NCI-H510A treated with DMSO at 0.1 percent for 48 hours (cell line): ENCODE data around the gene RSBN1.
"Not testable (repeated sequence)": the region's sequence is repeated elsewhere in the genome, so short reads cannot be mapped to it uniquely, and the experiment has no call there.

Experiments used
- DNase-seq: peaks from one replicate; lab custom pipeline; 2025; lab: John Stamatoyannopoulos, UW

The RSBN1 gene

DNA sequence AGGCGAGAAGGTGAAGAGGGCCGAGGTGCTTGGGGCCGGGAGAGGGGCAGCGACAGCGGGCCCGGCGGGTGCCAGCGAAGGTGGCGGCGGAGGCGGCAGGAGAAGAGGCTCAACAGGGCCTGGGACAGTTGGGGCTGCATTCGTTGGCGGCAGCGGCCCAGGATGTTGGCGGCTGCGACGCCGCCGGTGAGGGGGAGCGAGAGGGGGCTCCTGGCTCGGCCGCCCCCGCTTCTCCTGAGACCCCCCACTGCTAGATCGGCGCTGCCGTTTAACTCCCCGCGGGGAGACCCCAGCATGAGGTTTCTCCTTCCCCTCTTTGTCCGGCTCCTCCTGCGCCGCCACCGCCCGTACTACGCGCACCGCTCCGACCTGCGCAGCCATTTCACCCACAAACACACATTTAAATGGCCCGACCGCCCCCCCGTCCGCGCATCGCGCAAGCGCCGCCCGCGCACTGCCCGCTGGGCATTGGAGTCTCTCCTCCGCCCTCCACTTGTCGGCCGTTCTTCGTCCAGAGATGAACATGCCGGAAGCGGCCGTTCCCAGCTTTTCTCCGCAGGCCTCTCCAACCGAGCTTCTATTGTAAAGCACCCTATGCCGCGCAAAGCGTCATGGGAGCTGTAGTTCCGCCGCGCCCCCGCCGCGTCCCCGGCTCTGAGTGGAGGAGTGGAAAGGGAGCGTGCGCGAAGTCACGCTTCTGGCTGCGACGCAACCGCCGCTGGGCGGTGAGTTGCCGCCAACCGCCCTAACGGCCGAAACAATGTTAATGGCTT lies at the start of gene RSBN1:
RSBN1 (minus strand) TSS at position 589 of the 773 bp plus-strand sequence; CDS start at position 525, 64 bp downstream.
- peak; percentile 96 for DNase-seq

- DNase-seq = no peak
Measured at GRCh38 chr1:113861641-113862040, 49.4 kb upstream of the RSBN1 start.

DNA sequence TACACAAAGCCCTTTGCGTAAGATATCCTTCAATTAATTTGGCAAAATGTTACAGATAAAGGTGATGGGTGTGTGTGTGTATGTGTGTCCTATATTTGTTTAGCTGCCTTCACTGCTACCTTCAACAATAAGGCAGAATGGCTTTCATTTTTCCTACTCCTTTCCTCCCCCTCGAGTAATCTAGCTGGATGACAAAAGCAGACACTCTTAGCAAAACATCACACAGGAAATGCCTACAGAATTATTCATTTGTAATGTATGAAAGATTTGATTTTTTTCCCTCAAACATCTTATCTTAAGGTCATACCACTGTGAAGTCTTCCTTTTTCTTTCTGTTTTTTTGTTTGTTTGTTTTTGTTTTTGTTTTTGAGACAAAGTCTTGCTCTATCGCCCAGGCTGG lies 48.6 kb upstream of the RSBN1 start:
- no peak for DNase-seq

DNA sequence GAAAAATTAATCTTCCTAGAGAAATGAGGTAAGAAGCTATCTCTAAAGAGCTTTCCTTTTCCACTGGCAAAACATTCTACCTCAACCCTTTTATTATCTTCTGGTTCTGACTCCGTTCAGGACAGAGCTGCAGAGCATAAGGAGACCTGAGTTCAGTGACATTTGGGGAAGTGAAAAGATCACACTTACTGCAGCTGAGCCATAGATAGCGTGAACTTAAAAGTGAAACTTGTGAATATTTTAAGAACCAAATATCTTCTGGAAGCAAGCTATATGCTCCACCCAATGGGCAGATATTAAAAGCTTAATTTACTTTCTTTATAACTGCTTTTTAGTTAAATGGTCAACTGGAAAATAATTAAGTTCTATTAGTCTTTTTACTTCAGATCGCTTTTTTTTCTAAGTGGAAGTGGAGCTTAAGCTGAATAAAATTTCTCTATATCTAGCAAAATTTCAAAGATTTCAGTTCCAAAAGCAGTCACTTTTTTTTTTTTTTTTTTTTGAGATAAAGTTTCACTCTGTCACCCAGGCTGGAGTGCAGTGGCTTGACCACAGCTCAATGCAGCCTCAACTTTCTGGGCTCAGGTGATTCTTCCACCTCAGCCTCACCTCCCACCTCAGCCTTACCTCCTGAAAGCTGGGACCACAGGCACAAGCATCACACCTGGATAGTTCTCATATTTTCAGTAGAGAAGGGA lies 47.4 kb upstream of the RSBN1 start:
- DNase-seq = no peak

GRCh38 chr1:113858982-113859381 lies 46.7 kb upstream of the RSBN1 start:
- DNase-seq = no peak

- DNase-seq = no peak
Measured at GRCh38 chr1:113858418-113858817, 46.1 kb upstream of the RSBN1 start.

- DNase-seq = no peak
Measured at GRCh38 chr1:113857776-113858175, 45.5 kb upstream of the RSBN1 start.

GRCh38 chr1:113856401-113856790 lies 44.1 kb upstream of the RSBN1 start:
- DNase-seq = no peak

- no peak for DNase-seq
Measured at GRCh38 chr1:113855630-113856400, 43.5 kb upstream of the RSBN1 start.

DNA sequence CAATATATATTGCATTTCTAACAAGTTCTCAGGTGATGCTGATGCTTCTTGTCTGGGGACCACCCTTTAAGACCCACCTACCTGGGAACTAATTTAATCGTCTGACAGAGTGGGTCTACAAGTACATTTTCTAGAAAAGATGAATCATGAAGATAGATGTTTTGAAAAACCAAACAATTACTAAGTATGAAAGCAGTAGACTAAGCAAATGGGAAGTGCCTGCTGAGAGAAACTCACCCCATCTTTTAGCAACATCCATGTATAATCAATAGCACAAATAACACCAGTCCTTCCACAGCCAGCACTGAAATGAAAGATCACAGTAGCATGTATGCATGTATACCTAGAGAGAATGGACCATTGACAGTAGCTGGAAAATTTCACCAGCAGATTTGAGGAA lies 42.0 kb upstream of the RSBN1 start:
- DNase-seq = no peak

DNA sequence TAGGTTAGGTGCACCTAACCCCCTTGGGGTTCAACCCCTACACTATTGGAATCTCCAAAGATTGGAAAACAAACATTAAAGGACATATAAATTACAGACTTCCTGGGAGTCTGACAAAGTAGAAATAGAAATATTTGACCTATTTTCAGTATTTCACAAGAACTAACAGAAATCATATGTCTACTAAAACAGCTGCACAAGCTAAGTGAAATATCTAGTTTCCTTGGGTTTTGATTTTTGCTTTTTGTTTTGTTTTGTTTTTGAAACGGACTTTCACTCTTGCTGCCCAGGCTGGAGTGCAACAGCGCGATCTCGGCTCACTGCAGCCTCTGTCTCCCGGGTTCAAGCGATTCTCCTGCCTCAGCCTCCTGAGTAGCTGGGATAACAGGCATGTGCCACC lies 40.4 kb upstream of the RSBN1 start:
- not testable (repeated sequence) for DNase-seq

GRCh38 chr1:113850127-113850796 lies 38.0 kb upstream of the RSBN1 start:
- DNase-seq = no peak

DNA sequence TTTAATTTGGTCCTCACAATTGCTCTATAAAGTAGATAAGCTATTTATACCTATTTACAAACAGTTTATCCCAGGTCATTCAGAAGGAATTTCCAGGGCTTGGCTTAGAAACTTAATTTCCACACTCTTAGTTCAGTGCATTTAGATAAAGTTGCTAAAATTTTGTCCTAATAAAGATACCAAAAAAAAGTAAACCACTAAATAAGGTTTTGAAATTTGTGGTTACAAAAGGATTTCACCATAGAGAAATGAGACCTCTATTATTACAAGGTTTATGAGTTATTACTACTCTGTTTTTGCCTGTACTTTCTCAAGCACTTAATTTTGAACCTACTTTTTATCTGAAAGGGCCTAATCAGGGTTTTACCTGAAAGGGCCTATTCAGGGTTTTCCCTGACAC lies 36.8 kb upstream of the RSBN1 start:
- DNase-seq = no peak

DNA sequence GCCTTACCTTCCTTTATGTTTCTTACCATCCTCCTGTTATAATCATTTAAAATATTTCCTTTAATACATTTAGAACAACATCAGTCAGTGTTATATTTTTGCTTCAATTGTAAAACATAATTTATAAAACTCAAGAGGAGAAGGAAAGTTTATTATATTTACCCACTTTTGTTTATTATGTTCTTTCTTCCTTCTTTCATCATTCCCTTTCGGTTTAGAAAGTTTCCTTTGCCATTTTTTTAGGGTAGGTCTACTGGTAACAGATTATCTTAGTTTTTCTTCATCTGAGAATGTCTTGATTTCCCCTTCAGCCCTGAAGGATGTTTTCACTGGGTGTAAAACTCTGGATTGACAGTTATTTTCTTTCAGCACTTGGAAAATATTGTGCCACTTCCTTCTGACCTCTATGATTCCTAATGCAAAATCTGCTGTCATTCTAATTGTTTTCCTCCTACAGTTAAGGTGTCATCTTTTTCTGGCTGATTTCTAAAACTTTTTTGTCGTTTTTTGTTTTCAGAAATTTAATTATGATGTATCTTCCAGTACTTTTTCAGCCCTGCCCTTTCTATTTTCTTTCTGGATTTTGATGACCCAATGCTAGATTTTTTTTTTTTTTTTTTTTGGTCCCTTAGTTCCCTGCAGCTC lies 34.2 kb upstream of the RSBN1 start:
- DNase-seq = no peak

DNA sequence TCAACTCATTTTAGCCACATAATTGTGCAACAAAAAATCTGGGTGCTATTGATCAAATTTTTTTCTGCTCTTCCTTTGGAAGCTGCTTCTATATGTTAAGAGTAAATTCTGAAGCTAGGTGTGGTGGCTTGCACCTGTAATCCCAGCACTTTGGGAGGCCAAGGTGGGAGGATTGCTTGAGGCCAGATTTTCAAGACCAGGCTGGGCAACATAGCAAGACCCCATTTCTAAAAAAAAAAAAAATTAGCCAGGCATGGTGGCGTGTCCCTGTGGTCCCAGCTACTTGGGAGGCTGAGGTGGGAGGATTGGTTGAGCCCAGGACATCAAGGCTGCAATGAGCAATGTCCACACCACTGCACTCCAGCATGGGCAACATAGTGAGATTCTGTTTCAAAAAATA lies 24.3 kb upstream of the RSBN1 start:
- DNase-seq = no peak

DNA sequence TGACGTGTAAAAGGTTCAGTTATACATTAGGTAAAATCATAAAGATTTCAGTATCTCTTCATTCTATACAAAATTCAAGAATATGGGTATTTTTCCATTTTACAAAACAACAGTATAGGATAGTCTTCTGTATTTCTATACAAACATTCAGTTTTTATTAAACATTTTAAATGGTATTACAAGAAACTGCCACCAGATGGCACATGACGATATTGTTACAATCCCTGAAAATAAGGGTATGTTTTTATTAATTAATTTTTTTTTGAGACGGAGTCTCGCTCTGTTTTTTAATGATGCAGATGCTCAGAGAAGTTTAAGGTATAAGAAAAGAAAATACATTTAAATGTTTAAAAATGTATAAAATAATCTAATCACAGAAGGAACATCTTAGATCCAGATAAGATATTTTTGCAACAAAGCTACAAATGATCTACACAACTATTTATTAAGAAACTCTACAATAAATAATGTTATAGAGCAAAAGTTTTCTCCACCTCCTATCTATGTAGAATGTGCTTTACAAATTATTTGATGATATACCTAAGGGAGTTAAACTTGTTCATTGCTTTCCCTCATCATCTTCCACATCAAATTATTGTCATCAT lies 23.5 kb upstream of the RSBN1 start:
- peak; percentile 30 for DNase-seq

- DNase-seq = no peak
Measured at GRCh38 chr1:113834716-113835115, 22.4 kb upstream of the RSBN1 start.

DNA sequence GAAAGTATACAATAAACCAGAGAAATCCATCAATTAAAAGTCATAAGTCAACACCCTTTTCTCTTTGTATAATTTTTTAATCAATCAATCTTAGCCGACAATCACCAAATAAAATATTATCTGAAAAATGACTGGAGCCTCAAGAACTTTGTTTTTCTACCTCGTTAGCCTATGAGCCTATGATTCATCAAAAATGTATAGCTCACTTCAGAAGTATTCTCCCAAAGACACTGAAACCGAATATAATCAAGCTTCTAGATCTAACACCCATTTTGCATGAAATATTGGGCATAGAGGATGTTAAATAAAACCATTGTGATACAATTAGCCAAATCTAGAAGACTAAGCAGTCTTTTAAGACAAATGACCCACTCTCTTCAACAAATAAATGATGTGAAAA lies 17.8 kb upstream of the RSBN1 start:
- DNase-seq = no peak

DNA sequence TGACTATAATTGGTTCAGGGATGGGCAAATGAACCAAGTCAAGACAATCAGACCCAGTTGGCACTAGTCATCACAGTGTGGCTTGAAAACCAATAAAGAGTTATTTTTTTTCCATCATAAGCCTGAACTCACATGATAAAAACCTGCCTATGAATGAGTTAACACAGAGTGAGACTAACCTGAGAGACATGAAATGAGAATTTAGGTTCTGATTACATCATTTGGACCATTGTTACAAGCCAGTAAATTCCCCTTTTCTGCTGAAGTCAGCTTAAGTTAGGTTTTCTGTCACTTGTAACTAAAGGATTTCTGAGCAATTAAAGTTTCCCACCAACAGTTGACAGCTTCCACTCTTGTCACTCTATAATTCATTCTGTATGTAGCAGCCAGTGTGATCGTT lies 9.6 kb upstream of the RSBN1 start:
- DNase-seq = no peak

DNA sequence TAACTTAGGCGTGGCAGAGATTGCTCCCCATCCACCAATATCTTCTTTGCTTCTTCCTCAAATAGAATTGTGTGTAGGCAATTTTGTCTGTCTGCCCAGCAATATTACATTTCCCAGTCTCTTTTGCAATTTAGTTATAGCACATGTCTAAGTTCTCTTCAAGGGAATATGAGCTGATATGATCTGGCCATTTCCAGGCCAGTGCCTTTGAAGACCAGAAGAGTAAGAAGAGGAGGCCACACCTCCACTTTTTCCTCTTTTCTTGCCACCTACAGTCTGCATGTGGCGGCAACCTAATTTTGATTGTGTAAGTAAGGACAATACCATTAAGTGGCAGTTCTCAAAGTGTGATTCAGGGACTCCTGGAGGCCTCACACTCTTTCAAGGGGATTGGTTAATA lies 6.3 kb upstream of the RSBN1 start:
- no peak for DNase-seq

DNA sequence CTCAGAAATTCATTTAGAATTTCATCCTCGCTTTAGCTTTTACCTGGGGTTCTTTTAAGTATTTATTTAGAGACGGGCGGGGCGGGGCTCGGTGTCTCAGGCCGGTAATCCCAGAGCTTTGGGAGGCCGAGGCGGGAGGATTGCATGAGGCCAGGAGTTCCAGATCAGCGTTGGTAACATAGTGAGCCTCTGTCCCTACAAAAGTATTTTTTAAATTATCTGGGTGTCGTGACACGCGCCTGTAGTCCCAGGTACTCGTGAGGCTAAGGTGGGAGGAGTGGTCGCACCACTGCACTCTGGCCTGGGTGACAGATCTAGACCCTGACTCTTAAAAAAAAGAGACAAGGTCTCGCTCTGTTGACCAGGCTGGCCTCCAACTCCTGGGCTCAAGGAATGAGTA lies 942 bp upstream of the RSBN1 start:
- no peak for DNase-seq
